Measurements from ENCODE around the gene PADI3.

- TF ChIP-seq SUZ12 (IDR thresholded peaks at IDR 0.05; ENCODE audit: extremely low read depth, insufficient read depth, insufficient read length), result no peak
- no peak for TF ChIP-seq ZNF274 (IDR thresholded peaks at IDR 0.05; ENCODE audit: low read depth, low read length)
Observed at GRCh38 chr1:17286646-17287045, 37.7 kb downstream of the PADI3 start.

All from NT2/D1 (cell line).